ENCODE results near the gene UBA7. TPM values are rescaled to one million over a fixed set of nuclear protein-coding genes. Genes with fewer than 3 reads are reported as not detected.

Gene UBA7
- total RNA-seq, 4 donors from 2014 or later, result 50.1 to 87.5 (median 69.3) TPM

GRCh38 chr3:49794431-49794830, 19.3 kb downstream of the UBA7 start:
- intact Hi-C loops (cut with DNase I), result no loop called here
- Histone ChIP-seq H3K27ac (no peak overlapping the region), H3K36me3 (no peaks in the 10 kb centered on the region), H3K9me3 (no peaks in the 10 kb centered on the region), H3K4me3 (replicated peaks in 1 of 3) (no peak overlapping the region), H3K4me1 (no peaks in the 10 kb centered on the region), H3K27me3 (no peaks in the 10 kb centered on the region)
- DNase-seq, result no peak
- 74 to 83% methylated on average over 4 of the region's 4 CpGs for WGBS, 2 donors
- TF ChIP-seq CTCF (IDR thresholded peaks at IDR 0.05) (no peak), POLR2A (IDR thresholded peaks at IDR 0.05) (no peak)

DNA sequence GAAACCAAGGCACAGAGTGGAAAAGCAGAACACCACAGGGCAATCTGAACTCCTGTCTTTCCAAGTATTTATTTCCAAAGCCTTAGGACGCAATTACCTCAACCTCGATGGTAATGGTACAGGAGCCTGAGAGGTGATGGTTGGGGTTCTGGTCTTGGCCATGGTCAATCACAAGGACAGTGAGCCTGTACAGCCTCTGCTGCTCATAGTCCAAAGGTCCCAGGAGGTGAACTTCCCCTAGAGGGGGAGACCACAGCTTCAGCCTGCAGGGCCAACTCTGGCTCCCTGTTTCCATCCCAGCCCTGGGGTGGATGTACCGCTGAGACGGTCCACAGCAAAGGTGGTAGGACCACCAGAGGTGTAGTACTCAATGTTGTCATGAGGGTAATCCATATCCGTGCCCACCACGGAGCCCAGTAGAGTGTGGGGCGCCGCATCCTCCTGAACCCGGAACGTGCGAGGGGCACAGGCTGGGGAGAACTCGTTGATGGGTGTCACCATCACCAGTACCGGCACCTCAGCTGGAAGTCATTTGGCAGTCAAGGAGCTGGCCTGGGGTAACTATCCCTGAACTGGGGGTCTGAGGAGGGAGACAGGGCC, 20.2 kb downstream of the UBA7 start:
- H3K27ac ChIP-seq, result no peak overlapping the region
- no peaks in the 10 kb centered on the region for H3K4me1 ChIP-seq
- no peak overlapping the region for H3K4me3 ChIP-seq (replicated peaks in 1 of 3)
- intact Hi-C loops (cut with DNase I), result no loop called here
- H3K27me3 ChIP-seq, result no peaks in the 10 kb centered on the region
- DNase-seq, result no peak
- no peaks in the 10 kb centered on the region for H3K9me3 ChIP-seq
- no peaks in the 10 kb centered on the region for H3K36me3 ChIP-seq
- TF ChIP-seq CTCF (IDR thresholded peaks at IDR 0.05) (no peak), POLR2A (IDR thresholded peaks at IDR 0.05) (no peak)
- WGBS, 2 donors, result 98 to 100% methylated on average over 5 to 12 of the region's 13 CpGs

DNA sequence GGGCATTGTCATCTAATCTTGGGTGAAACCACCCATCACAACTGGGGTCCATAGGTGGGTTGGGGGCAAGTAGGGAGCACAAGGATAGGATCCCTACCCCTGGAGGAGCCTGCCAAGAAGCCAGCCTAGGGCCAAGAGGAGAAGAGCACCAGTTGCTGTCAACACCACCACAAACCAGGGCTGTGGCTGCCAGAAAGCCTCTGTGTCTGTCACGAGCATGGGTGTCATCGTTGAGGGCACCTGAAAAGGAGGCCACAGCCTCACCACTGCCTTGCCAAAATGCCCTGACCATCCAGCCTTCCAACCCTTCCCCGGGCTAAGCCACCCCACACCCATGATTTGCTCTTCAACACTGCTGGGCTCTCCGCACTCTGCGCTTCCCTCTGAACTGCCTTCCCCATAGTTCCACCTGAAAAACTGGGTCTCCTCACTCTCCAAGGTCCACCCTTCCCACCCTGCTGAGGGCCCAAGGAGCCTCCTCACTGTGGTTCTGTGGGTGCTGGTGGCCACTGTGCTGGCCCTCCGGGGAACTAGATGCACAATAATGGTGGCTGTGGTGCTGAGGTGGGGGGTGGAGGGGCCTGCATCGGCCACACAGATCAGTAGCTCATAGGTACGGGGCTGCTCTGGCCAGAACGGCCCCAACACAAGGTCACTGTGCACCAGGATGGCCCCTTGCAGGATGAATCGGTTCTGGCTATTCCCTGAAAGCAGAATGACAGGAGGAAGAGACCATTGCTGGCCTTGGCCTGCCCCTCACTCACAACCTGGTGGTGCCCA, 21.2 kb downstream of the UBA7 start:
- DNase-seq, result no peak
- H3K4me3 ChIP-seq (replicated peaks in 1 of 3), result no peak overlapping the region
- no peaks in the 10 kb centered on the region for H3K9me3 ChIP-seq
- WGBS, 2 donors, result 86 to 89% methylated on average over 10 of the region's 10 CpGs
- H3K4me1 ChIP-seq, result peaks cover 0 to under 1% of the 10 kb centered on the region in 2 donors
- intact Hi-C loops (cut with DNase I), result no loop called here
- H3K27me3 ChIP-seq, result no peaks in the 10 kb centered on the region
- no peak for TF ChIP-seq POLR2A (IDR thresholded peaks at IDR 0.05)
- no peak for TF ChIP-seq CTCF (IDR thresholded peaks at IDR 0.05)
- H3K27ac ChIP-seq, result no peak overlapping the region
- H3K36me3 ChIP-seq, result no peaks in the 10 kb centered on the region

- TF ChIP-seq POLR2A (IDR thresholded peaks at IDR 0.05) (no peak), CTCF (IDR thresholded peaks at IDR 0.05) (no peak)
- Histone ChIP-seq H3K4me3 (replicated peaks in 1 of 3) (no peak overlapping the region), H3K27ac (no peak overlapping the region), H3K9me3 (no peaks in the 10 kb centered on the region), H3K36me3 (no peaks in the 10 kb centered on the region), H3K27me3 (no peaks in the 10 kb centered on the region), H3K4me1 (peaks cover 5 to 9% of the 10 kb centered on the region in 2 donors)
- no peak for DNase-seq
- intact Hi-C loops (cut with DNase I), result no loop called here
- 85 to 95% methylated on average over 4 of the region's 4 CpGs for WGBS, 2 donors
Measured at GRCh38 chr3:49791571-49791970, 22.2 kb downstream of the UBA7 start.

Measured in thyroid gland (tissue), 4 donors.